ENCODE results near the gene PKIG.
"Not testable (repeated sequence)": the region's sequence is repeated elsewhere in the genome, so short reads cannot be mapped to it uniquely, and the experiment has no call there.

DNA sequence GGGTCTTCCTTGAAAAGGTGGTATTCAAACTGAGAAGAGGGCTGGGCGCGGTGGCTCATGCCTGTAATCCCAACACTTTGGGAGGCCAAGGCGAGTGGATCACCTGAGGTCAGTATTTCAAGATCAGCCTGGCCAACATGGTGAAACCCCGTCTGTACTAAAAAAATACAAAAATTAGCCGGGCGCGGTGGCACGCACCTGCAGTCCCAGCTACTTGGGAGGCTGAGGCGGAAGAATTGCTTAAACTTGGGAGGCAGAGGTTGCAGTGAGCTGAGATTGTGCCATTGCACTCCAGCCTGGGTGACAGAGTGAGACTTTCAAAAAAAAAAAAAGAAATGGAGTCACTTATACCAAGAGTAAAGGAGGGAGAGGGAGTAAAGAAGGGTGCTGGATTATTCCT, 5.9 kb downstream of the PKIG start:
- TF ChIP-seq, protein P1, sequence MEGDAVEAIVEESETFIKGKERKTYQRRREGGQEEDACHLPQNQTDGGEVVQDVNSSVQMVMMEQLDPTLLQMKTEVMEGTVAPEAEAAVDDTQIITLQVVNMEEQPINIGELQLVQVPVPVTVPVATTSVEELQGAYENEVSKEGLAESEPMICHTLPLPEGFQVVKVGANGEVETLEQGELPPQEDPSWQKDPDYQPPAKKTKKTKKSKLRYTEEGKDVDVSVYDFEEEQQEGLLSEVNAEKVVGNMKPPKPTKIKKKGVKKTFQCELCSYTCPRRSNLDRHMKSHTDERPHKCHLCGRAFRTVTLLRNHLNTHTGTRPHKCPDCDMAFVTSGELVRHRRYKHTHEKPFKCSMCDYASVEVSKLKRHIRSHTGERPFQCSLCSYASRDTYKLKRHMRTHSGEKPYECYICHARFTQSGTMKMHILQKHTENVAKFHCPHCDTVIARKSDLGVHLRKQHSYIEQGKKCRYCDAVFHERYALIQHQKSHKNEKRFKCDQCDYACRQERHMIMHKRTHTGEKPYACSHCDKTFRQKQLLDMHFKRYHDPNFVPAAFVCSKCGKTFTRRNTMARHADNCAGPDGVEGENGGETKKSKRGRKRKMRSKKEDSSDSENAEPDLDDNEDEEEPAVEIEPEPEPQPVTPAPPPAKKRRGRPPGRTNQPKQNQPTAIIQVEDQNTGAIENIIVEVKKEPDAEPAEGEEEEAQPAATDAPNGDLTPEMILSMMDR (conservative IDR thresholded peaks at IDR 0.05; ENCODE audit: low read length): not testable (repeated sequence)
- not testable (repeated sequence) for TF ChIP-seq EZH2phosphoT487 (IDR thresholded peaks at IDR 0.05; ENCODE audit: borderline replicate concordance)

All from Loucy (cell line).